Dermis microvascular lymphatic vessel endothelial cell (primary cell): ENCODE results near the gene POPDC2. TPM values are rescaled to one million over a fixed set of nuclear protein-coding genes. Genes with fewer than 3 reads are reported as not detected.

ENCODE experiments used
- DNase-seq, 2 donors: peaks; one replicate each; pipeline versions ENCODE4 v3.0.0 to v3.0.0-alpha.2; 2010; ENCODE audit warnings: low read depth in 2 of 2
- total RNA-seq: library from RNA; depleted of rRNA; stranded (reverse); fragments of >200 nt; gene quantifications from 2 replicates; pipeline ENCODE4 v1.2.1, GENCODE V29; 2014

The POPDC2 gene
- total RNA-seq, 1 donor from 2014 or later = 0.26 TPM

GRCh38 chr3:119641416-119641815 is 19.0 kb downstream of the POPDC2 start:
- DNase-seq = no peak

DNA sequence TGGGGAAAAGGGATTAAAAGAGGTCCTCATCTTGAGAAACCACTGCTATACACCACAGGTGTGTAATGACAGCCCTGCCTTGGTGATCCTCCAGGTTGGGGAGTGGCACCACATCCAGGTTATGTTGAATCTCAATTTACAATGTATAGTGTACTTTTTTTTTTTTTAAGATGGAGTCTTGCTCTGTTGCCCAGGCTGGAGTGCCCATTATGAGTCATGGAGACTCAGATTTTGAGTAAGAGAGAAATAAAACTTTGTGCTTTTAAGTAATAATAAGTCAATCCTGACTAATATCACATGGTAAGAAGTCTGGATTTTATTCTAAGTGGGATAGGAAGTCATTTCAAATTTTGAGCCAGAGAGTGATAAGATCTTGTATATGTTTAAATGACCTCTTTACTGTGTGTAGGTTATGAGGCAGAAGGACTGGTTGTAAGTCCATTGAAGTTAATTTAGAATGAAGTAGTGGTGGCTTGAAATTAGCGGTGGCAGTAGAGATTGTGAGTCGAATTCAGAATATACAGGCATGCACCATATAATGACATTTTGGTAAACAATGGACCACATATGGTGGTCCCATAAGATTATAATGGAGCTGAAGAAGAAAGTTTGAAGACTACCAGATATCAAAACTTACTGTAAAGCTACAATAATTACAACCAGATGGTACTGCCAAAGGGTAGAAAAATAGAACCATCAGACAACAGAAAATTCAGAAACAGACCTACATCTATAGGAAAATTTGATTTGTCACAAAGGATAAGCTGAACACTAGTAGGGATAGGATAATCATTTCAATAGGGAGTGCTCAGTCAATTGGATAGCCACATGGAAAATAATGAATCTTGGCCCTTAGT is 20.7 kb downstream of the POPDC2 start:
- DNase-seq = no peak

GRCh38 chr3:119637679-119638477 is 22.5 kb downstream of the POPDC2 start:
- peak in 1 of 2 donors; percentile 86 for DNase-seq

DNA sequence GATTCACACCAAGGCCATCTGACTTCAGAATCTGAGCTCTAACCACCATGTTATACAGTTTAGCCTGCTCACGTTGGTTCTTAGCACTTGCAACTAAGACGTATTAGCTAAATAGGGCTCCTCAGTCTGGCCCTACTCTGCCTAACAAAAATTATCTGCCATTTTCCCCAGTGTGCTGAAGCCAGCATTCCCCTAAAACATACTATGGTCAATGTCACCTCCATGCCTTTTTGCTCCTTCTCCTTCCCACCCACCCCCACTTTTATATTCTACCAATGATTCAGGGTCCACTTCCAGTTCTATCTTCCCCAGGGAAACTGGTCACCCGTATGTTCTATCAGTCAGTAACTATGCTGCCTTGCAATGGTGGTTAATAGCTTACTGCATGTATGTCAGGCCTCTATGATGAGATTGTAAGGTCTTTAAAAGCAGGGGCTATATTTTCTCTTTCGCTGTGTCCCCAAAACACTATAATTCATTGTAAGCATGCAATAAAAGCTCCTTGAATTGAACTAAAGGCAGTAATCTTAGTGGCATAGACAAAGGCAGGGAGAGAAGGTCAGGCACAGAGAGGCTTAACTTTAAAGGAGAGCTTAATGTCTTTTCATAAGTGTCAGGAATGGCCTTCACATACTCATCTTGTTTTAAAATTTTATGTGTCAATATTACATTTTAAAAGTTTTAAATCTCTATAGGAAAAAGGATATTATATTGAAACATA is 23.3 kb downstream of the POPDC2 start:
- no peak for DNase-seq

DNA sequence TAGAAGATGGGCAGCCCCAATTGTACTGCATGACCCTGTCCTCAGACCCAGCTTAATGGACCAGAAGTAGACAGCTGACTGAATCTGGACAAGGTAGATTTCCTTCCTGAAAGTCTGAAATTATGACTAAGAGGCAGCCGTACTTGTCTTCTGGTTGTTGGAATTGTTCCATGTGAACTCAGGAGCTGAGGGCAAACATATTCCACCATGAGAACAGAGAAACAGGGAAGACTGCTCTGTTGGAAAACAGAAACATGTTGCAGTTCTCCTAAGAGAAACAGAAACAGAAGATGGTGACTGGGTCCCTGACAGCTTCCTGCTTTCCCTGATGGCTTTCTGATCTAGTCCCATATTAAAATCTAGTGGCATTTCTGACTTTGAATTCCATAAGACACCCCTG is 24.1 kb downstream of the POPDC2 start:
- DNase-seq = peak in 1 of 2 donors; percentile 82

GRCh38 chr3:119635719-119636118 is 24.7 kb downstream of the POPDC2 start:
- no peak for DNase-seq

GRCh38 chr3:119632829-119633228 is 27.6 kb downstream of the POPDC2 start:
- DNase-seq = no peak

DNA sequence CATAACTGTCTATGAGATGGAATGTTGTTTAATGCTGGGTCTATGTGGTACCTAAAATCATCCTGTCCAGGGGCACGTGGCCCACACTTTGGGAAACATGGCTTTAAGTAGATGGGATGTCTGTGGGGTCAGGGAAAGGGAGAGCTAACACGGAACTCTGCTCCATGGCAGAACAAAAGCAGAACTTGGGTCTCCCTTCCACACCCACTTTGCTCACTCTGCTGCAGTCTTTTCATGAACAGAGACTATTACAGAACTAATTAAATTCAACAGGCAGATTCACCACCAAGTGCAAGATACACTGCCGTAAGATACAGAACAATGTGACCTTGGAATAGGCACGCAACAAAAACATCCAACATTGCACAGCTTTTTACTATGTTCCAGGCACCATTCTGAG is 28.2 kb downstream of the POPDC2 start:
- DNase-seq = no peak

- DNase-seq = no peak
Observed at GRCh38 chr3:119631516-119631915, 28.9 kb downstream of the POPDC2 start.

- DNase-seq = no peak
Observed at GRCh38 chr3:119630880-119631329, 29.5 kb downstream of the POPDC2 start.

DNA sequence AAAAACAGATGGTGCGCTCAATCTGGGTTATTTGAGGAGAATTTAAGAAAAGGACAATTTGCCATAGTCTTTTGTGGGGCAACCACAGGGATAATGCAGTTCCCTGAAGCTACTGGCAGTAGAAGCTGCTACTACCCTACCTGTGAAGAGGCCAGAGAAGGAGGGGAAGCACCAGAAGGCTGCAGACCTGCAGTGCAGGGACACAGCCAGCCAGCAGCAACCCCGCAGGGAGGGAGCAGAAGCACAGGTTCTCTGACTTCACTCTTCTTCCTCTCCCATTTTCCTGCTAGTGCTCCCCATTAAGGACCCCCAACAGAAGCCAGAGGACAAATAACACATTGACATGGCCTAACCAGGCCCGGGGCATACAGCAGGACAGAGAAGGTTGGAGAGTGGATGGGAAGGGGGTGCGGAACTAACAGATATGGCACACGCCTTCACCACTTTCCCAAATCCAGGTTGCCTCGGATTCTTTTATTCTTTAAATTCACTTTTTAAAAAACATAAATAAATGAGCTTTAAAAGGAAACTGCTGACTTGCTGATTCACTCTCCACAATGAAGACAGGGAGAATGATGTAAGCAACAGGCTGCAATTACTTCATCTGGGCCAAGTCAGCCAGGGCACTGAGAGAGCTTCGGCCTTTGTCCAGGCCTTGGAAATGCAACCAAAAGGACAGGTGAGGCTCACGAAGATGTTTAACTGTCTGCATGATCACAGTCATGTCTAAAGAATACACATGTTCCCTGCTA is 30.1 kb downstream of the POPDC2 start:
- DNase-seq = peak in 1 of 2 donors; percentile 77

- peak in 1 of 2 donors; percentile 59 for DNase-seq
Observed at GRCh38 chr3:119628816-119629445, 31.5 kb downstream of the POPDC2 start.

- no peak for DNase-seq
Observed at GRCh38 chr3:119628390-119628789, 32.0 kb downstream of the POPDC2 start.

DNA sequence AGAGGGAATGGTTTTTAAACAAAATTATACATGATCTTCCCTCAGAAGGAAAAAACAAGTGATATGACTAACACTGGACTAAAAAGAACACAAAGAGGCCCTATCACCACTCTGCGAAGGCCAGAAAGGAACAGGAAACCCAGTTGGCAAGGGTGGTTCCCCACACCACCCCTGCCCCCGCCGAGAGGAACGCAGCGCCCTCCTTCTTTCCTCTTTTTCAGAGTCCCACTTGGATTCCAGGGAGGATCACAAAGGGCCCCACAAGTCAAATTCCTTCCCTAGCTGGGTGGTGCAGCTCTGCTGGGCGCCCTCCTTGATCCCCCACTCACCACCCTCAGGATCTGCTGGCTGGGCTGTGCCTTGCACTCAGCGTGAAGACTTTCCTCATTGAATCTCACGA is 32.9 kb downstream of the POPDC2 start:
- DNase-seq = peak in 1 of 2 donors; percentile 75

DNA sequence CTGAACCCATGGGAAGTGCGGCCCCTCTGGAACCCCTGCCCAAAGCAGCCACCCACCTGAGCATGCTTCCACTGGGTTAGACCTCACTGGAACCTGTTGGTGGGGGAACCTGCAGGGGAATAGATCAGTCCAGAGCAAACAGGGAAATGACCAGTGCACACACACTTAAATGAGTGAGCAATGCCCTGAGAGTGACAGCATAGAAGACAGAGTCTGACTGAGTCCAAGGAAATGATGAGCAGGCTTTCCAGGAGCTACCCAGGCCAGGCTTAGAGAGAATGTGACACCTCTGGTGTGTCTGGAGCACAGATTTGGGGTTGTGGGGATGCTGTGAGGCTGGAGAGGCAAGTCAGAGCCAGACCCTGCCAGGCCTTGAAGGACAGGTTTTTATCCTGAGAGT is 34.2 kb downstream of the POPDC2 start:
- no peak for DNase-seq

DNA sequence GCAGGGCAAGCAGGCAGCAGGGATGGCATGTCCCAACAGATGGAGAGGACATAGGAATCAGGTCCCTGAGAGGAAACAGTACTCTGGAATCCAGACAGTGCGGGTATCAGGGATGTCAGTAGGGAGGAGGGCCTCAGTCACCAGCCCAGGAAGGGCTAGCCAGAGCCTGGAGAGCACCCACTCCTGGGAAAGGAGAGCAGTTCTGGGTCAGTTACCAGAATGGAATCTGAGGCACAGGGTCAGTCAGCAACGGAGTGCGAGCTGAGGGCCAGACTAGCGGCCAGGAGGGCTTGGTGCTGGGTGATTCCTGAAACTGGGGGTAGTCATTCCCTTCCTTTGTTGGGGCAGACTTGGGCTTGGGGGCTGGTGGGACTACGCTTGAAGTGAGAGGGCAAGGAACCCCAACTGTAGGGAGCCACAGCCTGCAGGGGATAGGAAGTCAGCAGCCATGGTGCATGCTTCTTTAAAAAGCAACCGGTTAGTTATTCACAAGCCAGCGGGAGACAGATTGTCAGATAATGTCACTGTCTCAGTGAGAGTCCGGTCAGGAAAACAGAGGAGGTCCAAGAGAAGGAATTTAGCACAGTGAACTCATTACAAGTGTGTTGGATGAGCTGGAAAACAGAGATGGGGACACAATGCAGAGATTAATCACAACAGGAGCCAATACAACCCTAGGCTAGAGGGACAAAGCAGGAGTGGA is 34.8 kb downstream of the POPDC2 start:
- no peak for DNase-seq

GRCh38 chr3:119624002-119624720 is 36.2 kb downstream of the POPDC2 start:
- DNase-seq = no peak

- no peak for DNase-seq
Observed at GRCh38 chr3:119620899-119621298, 39.5 kb downstream of the POPDC2 start.

GRCh38 chr3:119619094-119619493 is 41.3 kb downstream of the POPDC2 start:
- DNase-seq = peak in 1 of 2 donors; percentile 34
